ENCODE data around the gene HTT. TPM values are rescaled to one million over a fixed set of nuclear protein-coding genes. Genes with fewer than 3 reads are reported as not detected.

HTT gene
- total RNA-seq, 1 donor from 2014 or later: 48.0 TPM

DNA sequence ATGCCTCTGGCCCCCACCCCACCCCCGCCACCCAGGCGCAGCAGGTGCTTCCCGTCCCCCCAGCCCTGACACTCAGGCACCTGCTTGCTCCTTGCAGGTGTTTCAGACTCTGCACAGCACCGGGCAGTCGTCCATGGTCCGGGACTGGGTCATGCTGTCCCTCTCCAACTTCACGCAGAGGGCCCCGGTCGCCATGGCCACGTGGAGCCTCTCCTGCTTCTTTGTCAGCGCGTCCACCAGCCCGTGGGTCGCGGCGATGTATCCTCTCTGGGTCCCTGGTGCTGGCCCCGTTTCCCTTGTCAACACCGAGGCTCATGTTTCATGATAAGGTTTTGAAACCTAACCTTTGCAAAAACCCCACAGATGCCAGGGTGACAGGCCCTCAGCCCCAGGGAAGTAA, 164.2 kb downstream of the HTT start:
- TF ChIP-seq, protein P1, sequence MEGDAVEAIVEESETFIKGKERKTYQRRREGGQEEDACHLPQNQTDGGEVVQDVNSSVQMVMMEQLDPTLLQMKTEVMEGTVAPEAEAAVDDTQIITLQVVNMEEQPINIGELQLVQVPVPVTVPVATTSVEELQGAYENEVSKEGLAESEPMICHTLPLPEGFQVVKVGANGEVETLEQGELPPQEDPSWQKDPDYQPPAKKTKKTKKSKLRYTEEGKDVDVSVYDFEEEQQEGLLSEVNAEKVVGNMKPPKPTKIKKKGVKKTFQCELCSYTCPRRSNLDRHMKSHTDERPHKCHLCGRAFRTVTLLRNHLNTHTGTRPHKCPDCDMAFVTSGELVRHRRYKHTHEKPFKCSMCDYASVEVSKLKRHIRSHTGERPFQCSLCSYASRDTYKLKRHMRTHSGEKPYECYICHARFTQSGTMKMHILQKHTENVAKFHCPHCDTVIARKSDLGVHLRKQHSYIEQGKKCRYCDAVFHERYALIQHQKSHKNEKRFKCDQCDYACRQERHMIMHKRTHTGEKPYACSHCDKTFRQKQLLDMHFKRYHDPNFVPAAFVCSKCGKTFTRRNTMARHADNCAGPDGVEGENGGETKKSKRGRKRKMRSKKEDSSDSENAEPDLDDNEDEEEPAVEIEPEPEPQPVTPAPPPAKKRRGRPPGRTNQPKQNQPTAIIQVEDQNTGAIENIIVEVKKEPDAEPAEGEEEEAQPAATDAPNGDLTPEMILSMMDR (conservative IDR thresholded peaks at IDR 0.05): no peak
- Mint-ChIP-seq H3K36me3 (peaks cover 13% of the 10 kb centered on the region), H3K4me1 (ENCODE audit: unreplicated experiment) (peaks cover 4% of the 10 kb centered on the region), H3K27ac (no peak overlapping the region), H3K4me3 (no peak overlapping the region), H3K9me3 (no peaks in the 10 kb centered on the region), H3K27me3 (no peaks in the 10 kb centered on the region)
- no peak for DNase-seq (ENCODE audit: extremely low spot score, unreplicated experiment)

DNA sequence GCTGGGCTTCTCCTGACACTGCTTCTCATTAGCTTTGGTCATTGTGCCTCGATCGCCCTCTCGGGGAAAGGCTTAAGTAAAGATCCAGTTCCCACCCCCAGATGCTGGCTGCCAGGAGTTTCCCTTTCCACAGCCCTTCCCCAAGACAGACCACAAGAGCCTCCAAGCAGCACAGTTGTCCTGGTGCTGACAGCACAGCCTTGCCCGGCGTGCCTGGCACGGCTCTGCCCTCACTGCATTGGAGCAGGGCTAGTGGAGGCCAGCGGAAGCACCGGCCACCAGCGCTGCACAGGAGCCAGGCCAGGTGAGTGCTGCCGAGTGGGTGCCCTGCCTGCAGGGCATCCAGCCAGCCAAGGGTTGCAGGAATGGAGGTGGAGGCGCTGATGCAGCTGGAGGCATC, 164.8 kb downstream of the HTT start:
- H3K27me3 Mint-ChIP-seq: no peaks in the 10 kb centered on the region
- H3K36me3 Mint-ChIP-seq: peaks cover 9% of the 10 kb centered on the region
- TF ChIP-seq, protein P1 (conservative IDR thresholded peaks at IDR 0.05): no peak
- no peak for DNase-seq (ENCODE audit: extremely low spot score, unreplicated experiment)
- no peak overlapping the region for H3K4me3 Mint-ChIP-seq
- no peaks in the 10 kb centered on the region for H3K9me3 Mint-ChIP-seq
- peaks cover 4% of the 10 kb centered on the region for H3K4me1 Mint-ChIP-seq (ENCODE audit: unreplicated experiment)
- H3K27ac Mint-ChIP-seq: no peak overlapping the region

DNA sequence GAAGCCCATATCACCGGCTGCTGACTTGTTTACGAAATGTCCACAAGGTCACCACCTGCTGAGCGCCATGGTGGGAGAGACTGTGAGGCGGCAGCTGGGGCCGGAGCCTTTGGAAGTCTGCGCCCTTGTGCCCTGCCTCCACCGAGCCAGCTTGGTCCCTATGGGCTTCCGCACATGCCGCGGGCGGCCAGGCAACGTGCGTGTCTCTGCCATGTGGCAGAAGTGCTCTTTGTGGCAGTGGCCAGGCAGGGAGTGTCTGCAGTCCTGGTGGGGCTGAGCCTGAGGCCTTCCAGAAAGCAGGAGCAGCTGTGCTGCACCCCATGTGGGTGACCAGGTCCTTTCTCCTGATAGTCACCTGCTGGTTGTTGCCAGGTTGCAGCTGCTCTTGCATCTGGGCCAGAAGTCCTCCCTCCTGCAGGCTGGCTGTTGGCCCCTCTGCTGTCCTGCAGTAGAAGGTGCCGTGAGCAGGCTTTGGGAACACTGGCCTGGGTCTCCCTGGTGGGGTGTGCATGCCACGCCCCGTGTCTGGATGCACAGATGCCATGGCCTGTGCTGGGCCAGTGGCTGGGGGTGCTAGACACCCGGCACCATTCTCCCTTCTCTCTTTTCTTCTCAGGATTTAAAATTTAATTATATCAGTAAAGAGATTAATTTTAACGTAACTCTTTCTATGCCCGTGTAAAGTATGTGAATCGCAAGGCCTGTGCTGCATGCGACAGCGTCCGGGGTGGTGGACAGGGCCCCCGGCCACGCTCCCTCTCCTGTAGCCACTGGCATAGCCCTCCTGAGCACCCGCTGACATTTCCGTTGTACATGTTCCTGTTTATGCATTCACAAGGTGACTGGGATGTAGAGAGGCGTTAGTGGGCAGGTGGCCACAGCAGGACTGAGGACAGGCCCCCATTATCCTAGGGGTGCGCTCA, 165.8 kb downstream of the HTT start:
- peak overlapping the region; percentile 66 for H3K27ac Mint-ChIP-seq
- H3K9me3 Mint-ChIP-seq: no peaks in the 10 kb centered on the region
- TF ChIP-seq, protein P1 (conservative IDR thresholded peaks at IDR 0.05): no peak
- H3K4me3 Mint-ChIP-seq: no peak overlapping the region
- H3K27me3 Mint-ChIP-seq: no peaks in the 10 kb centered on the region
- DNase-seq (ENCODE audit: extremely low spot score, unreplicated experiment): no peak
- peaks cover 7% of the 10 kb centered on the region for H3K36me3 Mint-ChIP-seq
- peaks cover 4% of the 10 kb centered on the region for H3K4me1 Mint-ChIP-seq (ENCODE audit: unreplicated experiment)

DNA sequence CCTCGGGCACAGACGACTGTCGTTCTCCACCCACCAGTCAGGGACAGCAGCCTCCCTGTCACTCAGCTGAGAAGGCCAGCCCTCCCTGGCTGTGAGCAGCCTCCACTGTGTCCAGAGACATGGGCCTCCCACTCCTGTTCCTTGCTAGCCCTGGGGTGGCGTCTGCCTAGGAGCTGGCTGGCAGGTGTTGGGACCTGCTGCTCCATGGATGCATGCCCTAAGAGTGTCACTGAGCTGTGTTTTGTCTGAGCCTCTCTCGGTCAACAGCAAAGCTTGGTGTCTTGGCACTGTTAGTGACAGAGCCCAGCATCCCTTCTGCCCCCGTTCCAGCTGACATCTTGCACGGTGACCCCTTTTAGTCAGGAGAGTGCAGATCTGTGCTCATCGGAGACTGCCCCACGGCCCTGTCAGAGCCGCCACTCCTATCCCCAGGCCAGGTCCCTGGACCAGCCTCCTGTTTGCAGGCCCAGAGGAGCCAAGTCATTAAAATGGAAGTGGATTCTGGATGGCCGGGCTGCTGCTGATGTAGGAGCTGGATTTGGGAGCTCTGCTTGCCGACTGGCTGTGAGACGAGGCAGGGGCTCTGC, 166.5 kb downstream of the HTT start:
- peak overlapping the region; percentile 66 for H3K27ac Mint-ChIP-seq
- DNase-seq (ENCODE audit: extremely low spot score, unreplicated experiment): no peak
- TF ChIP-seq, protein P1 (conservative IDR thresholded peaks at IDR 0.05): no peak
- no peaks in the 10 kb centered on the region for H3K27me3 Mint-ChIP-seq
- no peak overlapping the region for H3K4me3 Mint-ChIP-seq
- H3K4me1 Mint-ChIP-seq (ENCODE audit: unreplicated experiment): peaks cover 4% of the 10 kb centered on the region
- H3K9me3 Mint-ChIP-seq: no peaks in the 10 kb centered on the region
- H3K36me3 Mint-ChIP-seq: peaks cover 7% of the 10 kb centered on the region

DNA sequence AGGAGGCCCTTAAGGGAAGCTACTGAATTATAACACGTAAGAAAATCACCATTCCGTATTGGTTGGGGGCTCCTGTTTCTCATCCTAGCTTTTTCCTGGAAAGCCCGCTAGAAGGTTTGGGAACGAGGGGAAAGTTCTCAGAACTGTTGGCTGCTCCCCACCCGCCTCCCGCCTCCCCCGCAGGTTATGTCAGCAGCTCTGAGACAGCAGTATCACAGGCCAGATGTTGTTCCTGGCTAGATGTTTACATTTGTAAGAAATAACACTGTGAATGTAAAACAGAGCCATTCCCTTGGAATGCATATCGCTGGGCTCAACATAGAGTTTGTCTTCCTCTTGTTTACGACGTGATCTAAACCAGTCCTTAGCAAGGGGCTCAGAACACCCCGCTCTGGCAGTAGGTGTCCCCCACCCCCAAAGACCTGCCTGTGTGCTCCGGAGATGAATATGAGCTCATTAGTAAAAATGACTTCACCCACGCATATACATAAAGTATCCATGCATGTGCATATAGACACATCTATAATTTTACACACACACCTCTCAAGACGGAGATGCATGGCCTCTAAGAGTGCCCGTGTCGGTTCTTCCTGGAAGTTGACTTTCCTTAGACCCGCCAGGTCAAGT, 167.5 kb downstream of the HTT start:
- DNase-seq (ENCODE audit: extremely low spot score, unreplicated experiment): no peak
- H3K9me3 Mint-ChIP-seq: no peaks in the 10 kb centered on the region
- TF ChIP-seq, protein P1 (conservative IDR thresholded peaks at IDR 0.05): no peak
- no peak overlapping the region for H3K27ac Mint-ChIP-seq
- H3K4me1 Mint-ChIP-seq (ENCODE audit: unreplicated experiment): peaks cover 4% of the 10 kb centered on the region
- H3K27me3 Mint-ChIP-seq: no peaks in the 10 kb centered on the region
- peaks cover 7% of the 10 kb centered on the region for H3K36me3 Mint-ChIP-seq
- no peak overlapping the region for H3K4me3 Mint-ChIP-seq

Measured in type B pancreatic cell (in vitro differentiated cells).